H54 (cell line): ENCODE results near the gene CDK14.
"Not testable (repeated sequence)": the region's sequence is repeated elsewhere in the genome, so short reads cannot be mapped to it uniquely, and the experiment has no call there.

Experiments
- DNase-seq: peaks from one replicate; pipeline ENCODE4 v3.0.0; 2011; ENCODE audit warnings: low spot score, mixed read lengths; ENCODE audit not compliant: insufficient read length
- FAIRE-seq: peaks from 3 replicates; lab custom pipeline; 2011; peaks lifted over from hg19 to GRCh38; lab: Jason Lieb, UNC
- POLR2A ChIP-seq: IDR thresholded peaks from 2 replicates; pipeline ENCODE4 v1.6.1; 2011; ENCODE audit warnings: low read depth, mild to moderate bottlenecking, low read length

CDK14 gene

DNA sequence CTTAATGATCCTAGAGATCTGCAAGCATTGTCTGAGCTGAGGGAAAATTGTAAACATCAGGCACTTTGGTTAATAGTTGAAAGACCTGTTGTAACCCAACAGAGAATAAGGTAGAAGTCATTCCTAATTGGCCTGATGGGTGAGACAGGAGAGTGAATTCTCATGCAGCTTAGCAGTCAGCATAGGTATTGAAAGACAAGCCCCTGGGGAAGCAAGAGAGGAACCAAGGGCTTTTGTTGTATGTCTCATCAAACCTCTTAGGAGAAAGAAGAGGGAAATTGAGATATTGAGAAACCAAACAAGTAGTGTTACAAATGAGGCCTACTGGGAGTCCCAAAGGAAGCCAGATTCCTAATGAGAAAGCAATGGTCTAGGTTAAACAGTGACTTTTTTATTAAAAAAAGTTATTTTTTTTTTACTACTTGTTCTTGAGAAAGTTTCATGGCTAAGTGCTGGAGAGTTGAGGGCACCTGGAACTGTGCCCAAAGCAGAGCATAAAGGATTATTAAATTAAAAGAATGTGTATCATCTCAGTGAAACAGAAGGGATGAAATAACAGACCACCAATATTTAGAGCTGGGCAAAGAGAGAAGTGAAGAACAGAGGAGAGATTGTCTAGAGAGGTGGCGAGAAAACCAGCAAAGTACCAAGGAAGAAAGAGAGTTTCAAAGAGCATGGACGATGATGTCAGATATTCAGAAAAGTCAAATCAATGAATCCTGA lies 168.9 kb downstream of the CDK14 start:
- FAIRE-seq (no peak), DNase-seq (no peak)
- no peak for TF ChIP-seq POLR2A

DNA sequence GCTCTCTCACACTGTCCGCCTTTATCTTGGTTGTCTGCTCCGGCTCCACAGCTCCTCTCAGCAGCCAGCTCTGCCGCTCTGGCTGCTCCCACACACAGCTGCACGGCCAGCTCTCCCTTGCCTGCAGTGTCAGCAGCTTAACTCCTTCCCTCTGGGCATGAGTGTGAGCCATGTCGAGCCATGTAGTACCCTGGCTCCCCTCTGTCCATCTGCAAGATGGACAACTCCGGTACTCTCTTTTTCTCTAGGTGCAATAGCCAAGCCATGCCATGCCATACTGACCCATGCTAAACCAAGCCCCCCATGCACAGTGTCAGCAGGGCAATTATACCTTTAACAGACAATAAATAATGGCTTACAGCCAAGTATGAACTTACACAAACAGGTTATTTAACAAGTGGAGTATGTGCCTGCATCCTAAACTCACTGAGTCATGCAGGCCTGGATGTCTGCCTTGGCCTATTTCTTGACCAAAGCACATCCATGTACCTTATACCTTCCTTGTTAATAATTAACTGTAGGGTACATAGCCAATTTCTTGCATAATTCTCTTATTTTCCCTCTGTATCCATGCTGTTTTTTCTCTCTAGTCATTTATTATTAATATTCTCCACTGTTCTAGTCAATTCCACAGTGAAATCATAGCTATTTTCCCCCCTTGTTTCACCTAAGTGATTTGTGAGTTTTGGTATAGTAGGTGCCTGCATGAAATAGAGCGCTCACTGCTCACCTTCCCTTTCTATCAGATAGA lies 170.9 kb downstream of the CDK14 start:
- DNase-seq (no peak), FAIRE-seq (peak; percentile 68)
- no peak for TF ChIP-seq POLR2A

DNA sequence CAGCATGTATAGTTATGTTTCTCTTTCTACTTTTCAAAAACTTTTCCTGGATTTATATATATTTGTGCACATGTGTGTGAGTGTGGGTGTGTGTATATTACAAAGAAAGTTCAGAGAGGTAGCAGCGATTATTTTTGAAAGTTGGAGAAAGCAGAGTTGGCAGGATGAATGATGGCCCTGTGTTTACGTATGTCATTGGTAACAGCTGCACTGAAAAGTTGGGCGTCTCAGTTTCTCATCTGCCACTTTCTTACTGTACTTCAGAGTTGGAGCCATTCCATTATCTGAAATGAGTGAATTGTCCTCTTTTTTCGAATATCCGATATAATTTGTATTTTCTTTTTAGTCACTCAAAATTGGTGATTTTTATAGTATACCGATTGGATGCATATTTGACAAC lies 172.2 kb downstream of the CDK14 start:
- DNase-seq: no peak
- no peak for TF ChIP-seq POLR2A
- no peak for FAIRE-seq

DNA sequence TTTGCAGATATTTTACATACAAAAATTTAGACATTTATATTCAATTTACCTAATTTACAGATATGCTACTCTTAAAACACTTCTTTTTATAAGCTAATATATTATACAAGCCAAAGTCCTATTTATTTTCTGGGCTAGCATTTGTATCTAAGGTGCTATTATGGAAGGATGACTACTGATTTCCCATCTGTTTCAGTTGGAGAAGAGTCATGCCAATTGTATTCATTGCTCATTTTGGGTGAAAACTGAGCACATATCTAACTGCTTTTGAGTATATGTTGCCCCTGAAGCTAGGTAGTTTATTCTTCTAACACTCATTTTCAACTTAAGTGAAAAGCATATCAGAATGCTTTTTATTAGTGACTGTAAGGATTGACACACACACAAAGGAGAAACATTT lies 172.9 kb downstream of the CDK14 start:
- DNase-seq (no peak), FAIRE-seq (no peak)
- no peak for TF ChIP-seq POLR2A

DNA sequence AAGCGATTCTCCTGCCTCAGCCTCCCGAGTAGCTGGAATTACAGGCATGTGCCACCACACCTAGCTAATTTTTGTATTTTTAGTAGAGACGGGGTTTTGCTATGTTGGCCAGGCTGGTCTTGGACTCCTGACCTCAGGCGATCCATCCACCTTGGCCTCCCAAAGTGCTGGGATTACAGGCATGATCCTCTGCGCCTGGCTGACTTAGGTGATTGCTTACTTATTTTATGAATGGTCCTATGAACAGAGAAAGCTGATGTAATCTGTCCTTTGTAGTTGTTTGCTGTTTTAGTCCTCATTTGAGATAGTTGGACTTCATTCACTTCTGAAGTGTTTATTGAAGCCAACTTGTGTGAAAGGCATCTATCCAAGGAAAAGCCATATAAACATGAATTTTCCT lies 173.4 kb downstream of the CDK14 start:
- FAIRE-seq, DNase-seq: not testable (repeated sequence)

DNA sequence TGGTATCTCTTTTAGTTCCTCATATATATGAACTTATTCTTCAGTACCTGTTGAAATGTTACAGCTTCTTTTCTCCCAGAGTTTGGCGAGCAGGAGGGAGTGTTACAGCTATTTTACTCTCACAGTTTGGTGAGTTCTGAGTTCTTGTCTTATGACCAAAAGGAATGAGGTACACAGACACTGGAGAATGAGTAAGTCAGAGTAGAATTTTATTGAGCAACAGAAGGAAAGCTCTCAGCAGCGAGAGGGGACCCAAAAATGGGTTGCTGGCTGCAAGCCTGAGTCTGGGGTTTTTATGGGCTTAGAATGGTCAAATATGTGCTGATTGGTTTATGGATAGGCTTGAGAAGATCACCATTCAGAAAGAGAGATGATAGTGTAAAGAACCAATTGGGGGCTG lies 175.2 kb downstream of the CDK14 start:
- no peak for TF ChIP-seq POLR2A

DNA sequence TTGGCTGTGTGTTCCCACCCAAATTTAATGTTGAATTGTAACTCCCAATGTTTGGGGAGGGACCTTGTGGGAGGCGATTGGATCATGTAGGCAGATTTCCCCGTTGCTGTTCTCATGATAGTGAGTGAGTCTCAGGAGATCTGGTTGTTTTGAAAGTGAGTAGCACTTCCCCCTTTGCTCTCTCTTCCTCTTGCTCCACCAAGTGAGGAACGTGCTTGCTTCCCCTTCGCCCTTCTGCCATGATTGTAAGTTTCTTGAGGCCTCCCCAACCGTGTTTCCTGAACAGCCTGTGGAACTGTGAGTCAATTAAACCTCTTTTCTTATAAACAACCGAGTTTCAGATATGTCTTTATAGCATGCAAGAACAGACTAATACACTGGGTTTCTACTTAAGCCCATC lies 176.3 kb downstream of the CDK14 start:
- DNase-seq: no peak
- no peak for TF ChIP-seq POLR2A
- FAIRE-seq: no peak

More for the DNA sequence above, 175.2 kb downstream of the CDK14 start:
- DNase-seq (no peak), FAIRE-seq (no peak)

DNA sequence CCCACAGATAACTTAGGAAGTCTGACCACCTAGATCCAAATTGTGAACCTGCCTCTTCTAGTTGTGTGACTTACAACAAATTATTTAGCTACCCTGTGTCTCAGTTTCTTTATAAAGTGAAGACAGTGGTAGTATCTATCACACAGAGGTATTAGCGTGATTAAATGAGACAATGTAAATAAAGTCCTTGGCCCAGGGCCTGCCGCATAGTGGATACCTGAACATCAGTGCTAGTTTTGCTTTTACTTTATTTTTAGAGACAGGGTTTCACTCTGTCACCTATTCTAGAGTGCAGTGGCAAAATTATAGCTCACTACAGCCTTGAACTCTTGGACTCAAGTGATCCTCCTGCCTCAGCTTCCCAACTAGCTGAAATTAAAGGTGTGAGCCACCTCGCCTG lies 177.1 kb downstream of the CDK14 start:
- DNase-seq: no peak
- FAIRE-seq: no peak
- no peak for TF ChIP-seq POLR2A

DNA sequence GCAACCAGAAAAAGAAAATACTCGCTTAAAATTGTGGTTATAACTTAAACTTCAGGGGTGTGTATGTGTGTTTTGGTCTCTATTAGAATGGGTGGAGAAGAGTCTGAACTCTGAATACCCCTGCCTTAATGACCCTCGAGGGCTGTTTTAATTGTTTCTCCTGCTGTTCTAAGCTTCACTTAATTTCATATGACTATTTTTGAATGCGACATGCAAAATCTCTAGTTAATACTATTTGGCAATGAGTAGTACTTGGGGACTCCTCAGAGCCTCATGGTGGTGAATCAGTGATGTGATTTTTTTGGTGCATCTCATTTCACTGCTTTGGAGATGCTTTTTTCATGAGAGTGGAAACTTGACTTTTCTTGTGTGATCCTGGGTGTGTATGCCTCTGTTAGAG lies 178.6 kb downstream of the CDK14 start:
- FAIRE-seq: no peak
- no peak for TF ChIP-seq POLR2A
- no peak for DNase-seq

DNA sequence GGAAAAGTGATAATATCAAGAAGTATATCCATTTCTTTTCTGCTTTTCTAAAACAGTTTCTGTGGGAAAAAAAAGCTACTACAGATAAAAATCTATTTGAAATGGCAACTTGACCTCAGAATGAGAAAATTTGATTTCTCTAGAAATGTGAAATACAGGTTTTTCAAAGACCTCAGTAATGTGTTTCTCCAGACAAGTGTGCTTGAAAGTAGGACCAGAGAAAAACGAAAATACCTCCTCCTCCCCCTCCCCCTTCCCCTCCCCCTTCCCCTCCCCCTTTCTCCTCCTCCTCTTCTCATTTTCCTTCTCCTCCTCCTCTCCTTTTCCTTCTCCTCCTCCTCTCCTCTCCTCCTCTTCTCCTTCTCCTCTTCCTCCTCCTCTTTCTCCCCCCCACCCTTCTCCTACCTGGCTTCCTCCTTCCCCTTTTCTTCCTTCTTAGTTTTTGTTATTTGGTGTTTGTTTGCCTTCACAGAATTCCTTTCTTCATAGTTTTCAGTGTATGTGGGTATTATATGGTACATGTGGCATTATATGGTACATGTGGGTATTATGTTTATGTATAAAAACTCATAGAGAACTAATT lies 179.4 kb downstream of the CDK14 start:
- FAIRE-seq: no peak
- TF ChIP-seq POLR2A: no peak
- no peak for DNase-seq

DNA sequence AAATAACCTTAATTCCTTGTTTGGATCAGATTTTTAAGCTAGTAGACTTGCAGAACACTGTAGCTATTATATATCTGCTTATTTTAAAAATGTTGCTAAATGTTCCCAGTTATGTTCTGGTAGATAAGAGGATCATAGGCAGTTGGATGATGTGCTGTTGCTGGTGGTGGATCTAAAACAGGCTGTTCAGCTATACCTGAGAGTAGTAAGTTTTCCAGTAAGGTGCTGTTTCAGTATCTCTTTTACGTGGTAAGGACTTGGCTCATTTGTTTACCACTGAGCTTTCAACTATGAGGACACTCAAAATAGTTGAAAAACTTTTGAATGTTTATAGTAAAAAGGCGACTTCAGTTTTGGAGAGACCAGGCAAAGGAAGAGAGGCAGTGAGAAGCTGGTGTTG lies 180.9 kb downstream of the CDK14 start:
- no peak for FAIRE-seq
- no peak for TF ChIP-seq POLR2A
- no peak for DNase-seq

DNA sequence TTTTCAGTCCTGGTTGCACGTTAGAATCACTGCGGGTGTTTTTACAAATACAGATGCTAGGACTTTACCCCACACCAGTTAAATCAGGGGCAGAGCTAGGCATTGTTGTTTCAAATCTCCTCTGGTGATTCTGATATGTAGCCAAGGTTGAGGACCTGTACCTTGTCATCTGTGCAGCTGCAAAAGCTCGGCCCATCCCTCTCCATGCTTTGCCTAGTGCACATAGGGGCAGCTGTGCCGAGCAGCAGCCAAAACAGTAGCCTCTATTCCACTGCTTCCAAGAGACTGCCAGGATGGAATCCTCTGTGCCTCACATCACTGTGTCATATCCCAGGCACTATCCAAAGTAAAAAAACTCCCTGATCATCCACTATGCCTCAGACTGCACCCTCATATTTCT lies 181.3 kb downstream of the CDK14 start:
- no peak for TF ChIP-seq POLR2A
- FAIRE-seq (no peak), DNase-seq (no peak)

DNA sequence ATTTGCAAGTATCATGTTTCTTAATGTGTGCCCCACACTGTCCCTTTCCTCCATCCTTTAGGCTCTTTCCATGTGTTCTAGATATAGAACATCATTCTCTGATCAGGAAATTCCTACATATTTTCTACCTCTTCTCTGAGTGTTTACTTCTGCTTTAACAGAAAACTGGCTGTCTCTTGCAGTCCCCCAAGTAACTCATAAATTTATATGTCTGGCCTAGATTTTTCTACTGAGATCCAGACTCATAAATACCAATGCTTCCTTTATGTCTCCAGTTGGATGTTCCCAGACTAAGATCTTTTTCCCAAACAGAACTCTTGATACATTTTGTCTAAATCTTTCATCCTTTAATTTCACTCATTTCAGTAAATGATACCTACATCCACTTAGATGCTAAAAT lies 181.8 kb downstream of the CDK14 start:
- DNase-seq (no peak), FAIRE-seq (no peak)
- TF ChIP-seq POLR2A: no peak

DNA sequence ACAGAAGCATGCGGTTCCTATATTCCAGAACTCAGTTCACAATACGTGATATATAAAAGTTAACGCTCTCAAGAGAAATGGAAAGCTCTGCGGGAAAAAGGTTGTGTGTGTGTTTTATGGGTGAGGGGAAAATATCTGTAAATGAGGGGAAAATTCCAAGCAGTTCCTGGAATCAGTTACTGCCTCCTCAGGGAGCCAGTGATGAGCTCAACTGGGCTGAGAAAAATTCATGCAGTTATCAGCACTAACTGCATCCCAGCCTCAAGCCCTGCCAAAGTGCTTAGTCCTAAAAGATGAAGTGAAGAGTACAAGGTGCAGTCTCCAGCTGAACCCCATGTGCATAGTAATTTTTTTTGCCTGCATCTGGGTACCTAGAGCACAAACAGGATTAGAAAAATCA lies 191.9 kb downstream of the CDK14 start:
- FAIRE-seq (no peak), DNase-seq (no peak)
- TF ChIP-seq POLR2A: no peak
